Mammary epithelial cell (primary cell): ENCODE data around the gene DPYSL4.

Experiments
- EZH2 ChIP-seq: IDR thresholded peaks from 2 replicates; pipeline ENCODE4 v1.6.1; 2012; ENCODE audit warnings: low read length, inconsistent platforms, borderline replicate concordance
- TF ChIP-seq, protein P1 (sequence below), 2 donors: IDR thresholded peaks in 1 of 2; conservative IDR thresholded peaks in 1 of 2; 2 replicates each; pipeline ENCODE4 v1.5.1; 2011 to 2012; ENCODE audit warnings: inconsistent platforms in 2 of 2, low read length in 2 of 2, mild to moderate bottlenecking in 2 of 2, control low read depth in 1 of 2, low read depth in 1 of 2; ENCODE audit not compliant: insufficient read depth in 1 of 2; ENCODE audit errors: extremely low read depth in 1 of 2

DNA sequence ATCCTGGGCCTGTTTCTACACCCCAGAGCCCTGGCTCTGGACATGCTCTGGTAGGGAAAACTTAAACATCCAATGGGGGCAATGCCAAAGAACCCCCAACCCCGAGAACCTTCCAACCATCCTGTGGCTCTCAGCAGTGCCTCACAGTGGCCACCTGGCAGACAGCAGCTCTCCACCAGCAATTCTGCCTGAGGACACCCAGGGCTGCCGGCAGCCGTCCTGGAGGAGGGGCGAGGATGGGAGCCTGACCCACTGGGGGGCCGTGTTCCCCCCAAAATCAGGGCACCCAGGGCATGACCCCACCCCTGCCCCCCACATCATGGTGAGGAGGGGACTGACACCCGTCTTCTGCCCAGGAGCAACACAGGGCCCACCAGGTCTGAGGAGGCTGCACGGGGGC lies 32.7 kb downstream of the DPYSL4 start:
- TF ChIP-seq, protein P1, sequence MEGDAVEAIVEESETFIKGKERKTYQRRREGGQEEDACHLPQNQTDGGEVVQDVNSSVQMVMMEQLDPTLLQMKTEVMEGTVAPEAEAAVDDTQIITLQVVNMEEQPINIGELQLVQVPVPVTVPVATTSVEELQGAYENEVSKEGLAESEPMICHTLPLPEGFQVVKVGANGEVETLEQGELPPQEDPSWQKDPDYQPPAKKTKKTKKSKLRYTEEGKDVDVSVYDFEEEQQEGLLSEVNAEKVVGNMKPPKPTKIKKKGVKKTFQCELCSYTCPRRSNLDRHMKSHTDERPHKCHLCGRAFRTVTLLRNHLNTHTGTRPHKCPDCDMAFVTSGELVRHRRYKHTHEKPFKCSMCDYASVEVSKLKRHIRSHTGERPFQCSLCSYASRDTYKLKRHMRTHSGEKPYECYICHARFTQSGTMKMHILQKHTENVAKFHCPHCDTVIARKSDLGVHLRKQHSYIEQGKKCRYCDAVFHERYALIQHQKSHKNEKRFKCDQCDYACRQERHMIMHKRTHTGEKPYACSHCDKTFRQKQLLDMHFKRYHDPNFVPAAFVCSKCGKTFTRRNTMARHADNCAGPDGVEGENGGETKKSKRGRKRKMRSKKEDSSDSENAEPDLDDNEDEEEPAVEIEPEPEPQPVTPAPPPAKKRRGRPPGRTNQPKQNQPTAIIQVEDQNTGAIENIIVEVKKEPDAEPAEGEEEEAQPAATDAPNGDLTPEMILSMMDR (conservative IDR thresholded peaks at IDR 0.05 in 1 of 2, IDR thresholded peaks at IDR 0.05 in 1 of 2; ENCODE audit: extremely low read depth in 1 of 2, insufficient read depth in 1 of 2, low read depth in 1 of 2, low read length in 2 of 2): peak; percentile 18 to 20
- no peak for TF ChIP-seq EZH2
